ENCODE data around the gene CACNA1C.

CACNA1C gene

DNA sequence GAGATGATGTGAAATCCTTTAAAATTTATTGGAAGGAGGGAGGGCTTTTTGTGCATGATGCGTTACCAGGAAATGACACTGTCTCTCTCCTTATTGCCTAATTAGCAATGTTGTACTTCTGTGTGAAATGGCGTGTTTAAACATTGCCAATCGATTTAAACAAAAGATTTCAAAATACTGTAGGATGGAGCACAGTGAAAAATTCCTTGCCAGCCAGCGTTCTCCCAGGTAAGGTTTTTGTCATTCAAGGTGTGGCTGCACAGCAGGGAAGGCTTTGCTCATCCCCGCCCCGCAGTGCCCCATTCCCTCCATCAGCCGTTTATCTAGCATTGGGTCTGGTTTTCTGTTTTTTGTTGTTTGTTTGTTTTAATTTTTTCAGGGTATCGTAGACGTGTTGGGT, 137.3 kb downstream of the CACNA1C start:
- no peak overlapping the region for H3K27ac ChIP-seq
- no peak for DNase-seq (ENCODE audit: low read depth, low spot score)

DNA sequence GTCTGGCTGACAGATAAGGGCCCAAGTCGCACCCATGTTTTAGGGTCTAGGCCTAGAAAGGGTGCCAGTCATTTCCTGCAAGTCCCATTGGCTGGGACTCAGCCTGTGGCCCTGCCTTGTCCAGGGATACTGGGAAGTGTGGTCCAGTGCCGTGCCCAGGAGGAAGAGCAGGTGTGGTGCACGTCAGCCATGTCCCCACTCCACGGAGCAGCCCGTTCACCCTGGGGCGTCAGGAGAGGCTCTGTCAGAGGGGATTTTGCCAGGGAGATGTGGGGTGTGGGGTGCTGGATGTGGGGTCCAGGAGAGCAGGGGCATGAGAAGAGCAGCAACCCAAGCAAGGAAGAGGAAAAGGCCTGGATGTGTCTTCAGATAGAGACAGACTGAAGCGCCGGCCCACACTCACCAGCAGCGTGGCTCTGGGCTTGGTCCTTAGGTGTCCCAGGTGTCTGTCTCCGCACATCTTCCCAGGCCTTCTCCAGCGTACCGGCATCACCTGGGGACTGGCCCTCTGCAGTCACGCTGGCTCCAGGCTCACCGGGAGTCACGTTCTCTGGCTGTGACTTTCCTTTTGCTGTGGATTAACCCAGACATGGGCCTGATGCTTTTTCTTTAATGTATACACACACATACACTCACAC, 138.2 kb downstream of the CACNA1C start:
- no peak for DNase-seq (ENCODE audit: low read depth, low spot score)
- no peak overlapping the region for H3K27ac ChIP-seq

DNA sequence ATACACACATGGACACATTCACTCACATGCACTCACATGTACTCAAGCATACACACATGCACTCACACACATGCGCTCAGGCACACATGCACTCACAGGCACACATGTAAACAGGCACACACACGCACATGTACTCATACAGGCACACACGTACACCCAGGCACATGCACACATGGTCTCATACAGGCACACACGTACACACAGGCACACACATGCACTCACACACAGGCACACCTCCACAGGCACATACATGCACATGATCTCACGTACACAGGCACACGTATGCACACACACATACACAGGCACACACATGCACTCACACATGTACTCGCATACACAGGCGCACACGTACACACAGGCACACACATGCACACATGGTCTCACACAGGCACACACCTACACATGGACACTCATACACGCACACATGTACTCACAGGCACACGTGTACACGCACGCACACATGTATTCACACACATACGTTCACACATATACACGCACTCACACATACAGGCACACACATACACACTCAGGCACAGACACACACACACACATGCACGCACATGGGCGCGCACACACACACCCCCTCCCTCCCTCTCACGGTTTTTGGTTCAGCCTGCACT, 138.9 kb downstream of the CACNA1C start:
- H3K27ac ChIP-seq = no peak overlapping the region
- DNase-seq (ENCODE audit: low read depth, low spot score) = no peak

DNA sequence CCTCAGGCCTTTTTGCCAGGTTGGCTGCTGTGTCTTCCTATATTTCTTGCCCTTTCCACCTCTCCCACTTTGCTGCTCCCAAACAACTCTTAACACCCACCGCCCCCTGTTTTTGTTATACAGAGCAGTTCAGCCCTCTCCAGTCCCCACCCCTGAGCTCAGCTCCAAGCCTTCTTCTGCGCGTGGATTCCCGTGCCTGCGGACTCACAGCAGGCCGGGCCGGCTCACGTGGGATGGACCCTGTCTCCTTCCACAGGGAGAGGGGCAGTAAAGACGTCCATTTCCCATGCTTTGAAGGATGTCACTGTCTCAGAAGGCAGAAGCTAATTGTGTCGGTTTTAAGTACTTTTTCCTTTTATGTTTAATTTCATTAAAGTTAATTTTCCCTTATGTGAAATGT, 139.4 kb downstream of the CACNA1C start:
- no peak overlapping the region for H3K27ac ChIP-seq
- DNase-seq (ENCODE audit: low read depth, low spot score) = no peak

DNA sequence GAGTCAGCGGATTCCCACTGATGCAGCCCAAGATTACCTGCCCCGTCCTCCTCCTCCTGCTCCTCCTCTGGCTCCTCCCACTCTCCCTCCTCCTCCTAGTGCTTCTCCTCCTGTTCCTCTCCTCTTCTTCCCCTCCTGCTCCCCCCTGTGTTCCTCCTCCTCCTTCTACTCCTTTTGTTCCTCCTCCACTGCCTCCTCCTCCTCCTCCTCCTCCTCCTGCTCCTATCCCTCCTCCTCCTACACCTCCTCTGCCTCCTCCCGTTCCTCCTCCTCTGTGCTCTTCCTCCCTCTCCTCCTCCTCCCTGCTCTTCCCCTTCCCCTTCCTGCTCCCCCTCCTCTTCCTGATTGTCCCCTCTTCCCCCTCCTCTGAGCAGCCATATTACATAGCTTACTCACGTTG, 141.3 kb downstream of the CACNA1C start:
- H3K27ac ChIP-seq = no peak overlapping the region
- no peak for DNase-seq (ENCODE audit: low read depth, low spot score)

DNA sequence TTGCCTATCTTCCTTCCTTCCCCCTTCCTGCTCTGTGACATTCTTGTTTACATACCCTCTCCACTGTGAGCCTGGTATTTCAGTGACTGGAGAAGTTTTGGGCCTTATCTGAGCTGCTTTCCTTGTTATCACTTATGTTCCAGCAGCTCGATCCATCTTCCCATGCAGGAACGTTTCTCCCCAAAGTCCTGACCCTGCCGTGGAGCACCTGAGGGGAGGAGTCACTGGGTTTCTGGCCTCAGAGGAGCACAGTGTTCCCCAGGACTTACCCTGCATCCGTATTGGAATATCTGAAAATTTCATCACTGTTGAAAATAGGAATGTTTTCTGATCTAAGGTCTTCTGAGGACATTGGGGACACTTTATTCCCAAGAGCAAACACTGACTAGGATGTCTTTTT, 141.8 kb downstream of the CACNA1C start:
- no peak overlapping the region for H3K27ac ChIP-seq
- DNase-seq (ENCODE audit: low read depth, low spot score) = no peak

DNA sequence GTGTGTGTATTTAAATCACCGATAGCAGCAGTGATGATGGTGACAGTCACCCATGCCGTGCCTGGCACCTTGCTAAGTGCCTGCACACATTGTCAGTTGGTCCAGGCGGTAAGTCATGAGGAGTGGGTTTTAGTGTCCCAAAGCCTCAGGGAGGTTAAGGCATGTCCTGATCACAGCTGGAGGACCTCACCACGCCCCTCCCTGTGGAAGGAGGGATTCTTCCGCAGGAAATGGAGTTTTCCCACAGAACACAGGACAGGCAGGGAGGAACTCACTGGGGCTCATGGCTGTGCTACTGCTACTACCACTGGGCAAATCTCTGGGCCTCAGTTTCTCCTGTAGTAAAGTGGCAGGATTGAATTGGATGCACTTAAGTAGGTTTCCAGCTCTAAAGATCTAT, 142.3 kb downstream of the CACNA1C start:
- no peak for DNase-seq (ENCODE audit: low read depth, low spot score)
- no peak overlapping the region for H3K27ac ChIP-seq

DNA sequence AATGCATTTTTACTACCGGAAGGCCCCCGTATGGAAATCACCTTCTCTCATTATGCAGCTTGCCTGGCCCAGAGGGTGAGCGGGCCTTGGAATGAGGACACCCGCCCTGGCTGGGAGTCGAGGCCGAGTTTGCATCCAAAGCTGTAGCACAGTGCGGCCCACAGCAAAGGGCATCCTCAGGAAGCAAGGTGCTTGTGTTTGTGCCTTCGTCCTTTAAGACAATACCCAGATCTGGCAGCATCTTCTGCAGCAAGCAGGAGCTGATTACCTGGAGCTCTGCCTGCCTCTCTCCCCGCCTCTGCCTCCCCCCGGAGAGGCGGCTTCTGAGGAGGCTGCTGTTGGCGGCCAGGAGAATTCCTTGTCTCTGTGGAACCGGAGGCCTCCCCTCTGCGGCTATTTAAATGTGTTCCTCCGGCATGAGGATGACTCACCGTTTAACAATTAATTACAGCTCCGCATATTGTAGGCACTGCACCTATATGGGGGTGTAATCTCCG, 145.3 kb downstream of the CACNA1C start:
- DNase-seq (ENCODE audit: low read depth, low spot score) = no peak
- H3K27ac ChIP-seq = no peak overlapping the region

DNA sequence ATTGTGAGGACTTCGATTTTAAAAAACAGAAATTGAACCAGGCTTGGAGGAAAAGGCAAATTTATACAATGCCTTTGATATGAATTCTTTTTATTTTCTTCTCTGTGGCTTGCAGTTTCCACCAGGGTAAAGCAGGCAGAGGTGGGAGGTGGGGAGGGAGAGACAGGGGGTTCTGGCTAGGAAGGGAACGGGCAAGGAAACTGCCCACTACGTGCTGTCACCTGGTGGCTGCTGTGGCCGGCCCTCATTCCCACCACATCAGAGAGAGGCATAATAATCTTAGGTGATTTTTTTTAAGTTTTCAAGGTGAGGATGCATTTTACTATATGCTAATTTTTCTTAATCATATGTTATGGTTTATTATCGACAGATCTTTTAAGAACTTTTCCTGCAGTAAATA, 145.8 kb downstream of the CACNA1C start:
- DNase-seq (ENCODE audit: low read depth, low spot score) = no peak
- H3K27ac ChIP-seq = no peak overlapping the region

DNA sequence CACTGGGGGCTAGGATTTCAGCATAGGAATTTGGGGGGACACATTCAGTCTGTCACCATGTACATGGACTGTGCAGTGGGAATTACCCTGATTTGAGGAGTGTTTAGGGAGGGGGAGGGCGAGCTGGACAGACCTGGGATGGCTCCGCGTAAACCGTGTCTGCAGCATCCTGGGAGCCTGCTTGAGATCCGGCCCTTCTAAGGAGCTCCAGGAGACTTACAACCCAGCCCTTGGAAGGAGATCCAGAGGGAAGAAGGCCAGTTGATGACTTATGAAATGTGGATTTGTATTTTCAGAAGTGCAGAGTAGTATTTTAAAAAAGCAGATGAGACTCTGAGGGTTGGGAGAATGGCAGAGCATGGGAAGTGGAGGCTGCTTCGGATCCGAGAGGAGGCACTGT, 153.2 kb downstream of the CACNA1C start:
- H3K27ac ChIP-seq = no peak overlapping the region
- DNase-seq (ENCODE audit: low read depth, low spot score) = no peak

DNA sequence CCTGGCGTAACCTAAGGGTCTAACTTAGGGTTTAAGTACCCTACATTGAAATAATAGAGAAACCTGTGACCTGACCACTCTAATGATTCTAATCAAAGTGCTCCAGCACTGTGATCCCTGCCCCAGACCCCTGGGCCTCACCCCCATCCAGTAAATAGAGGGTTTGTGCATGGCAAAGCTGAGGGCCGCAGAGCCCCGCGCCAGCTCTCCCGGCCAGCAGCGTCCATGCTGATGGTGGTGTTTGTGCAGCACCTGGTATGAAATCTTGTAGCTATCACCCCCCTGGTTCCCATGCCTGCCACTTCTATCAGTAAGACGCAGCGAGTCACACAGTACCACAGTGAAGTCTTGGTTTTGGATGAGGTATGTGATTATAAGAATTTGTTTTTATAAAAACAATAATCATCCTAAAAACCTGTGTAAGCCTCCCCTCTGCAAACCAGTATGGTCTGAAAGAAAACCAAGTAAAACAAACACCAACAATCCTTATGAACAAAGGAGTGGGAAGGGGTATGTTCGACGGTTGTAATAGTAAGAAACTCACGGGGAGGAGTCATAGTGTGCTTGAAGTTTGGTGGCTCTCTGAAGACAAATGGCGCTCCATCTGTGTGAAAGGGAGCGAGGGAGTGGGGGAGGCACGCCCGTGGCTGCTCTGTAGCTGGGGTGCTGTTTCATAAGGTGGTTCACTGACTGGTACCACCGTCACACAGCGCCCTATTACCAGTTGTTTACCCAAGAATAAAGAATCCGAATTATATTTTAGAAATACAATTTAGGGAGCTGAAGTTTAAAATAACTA, 156.2 kb downstream of the CACNA1C start:
- no peak for DNase-seq (ENCODE audit: low read depth, low spot score)
- H3K27ac ChIP-seq = no peak overlapping the region

DNA sequence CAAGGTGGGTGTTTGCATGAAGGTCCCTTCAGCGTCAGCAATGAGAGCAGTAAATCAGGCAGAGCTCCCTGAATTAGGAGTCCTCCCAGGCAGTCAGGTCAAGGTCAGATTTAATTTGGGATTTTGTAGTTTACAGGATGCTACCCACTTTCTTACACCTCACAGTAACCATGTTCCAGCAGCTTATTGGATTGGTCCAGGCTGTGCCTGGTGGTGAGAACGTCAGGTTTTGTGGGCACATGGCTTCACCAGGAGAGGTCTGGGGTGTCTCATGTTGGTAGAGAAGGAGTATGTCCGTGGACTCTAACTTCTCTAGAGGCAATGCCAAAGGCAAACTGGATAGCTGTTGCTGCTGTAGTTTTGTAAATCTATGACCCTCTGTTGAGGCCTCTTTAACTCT, 158.3 kb downstream of the CACNA1C start:
- H3K27ac ChIP-seq = no peak overlapping the region
- no peak for DNase-seq (ENCODE audit: low read depth, low spot score)

DNA sequence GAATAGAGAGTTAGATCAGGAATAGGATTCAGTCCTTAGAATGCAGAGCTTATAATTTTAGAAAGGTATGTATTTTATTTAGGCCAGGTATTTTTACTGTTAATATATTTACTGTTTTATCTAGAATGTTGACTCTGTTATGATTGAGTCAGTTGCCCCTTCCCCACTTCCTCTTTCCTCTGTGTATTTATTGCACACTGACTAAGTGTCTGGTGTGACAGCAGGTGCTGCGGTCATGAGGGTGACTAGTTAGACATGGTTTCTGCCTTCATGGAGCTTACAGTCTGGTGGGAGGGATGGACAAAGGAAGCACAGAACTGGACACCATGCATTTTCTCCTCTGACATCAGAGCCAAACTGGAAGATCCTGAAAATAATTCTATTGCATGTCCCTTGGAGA, 159.8 kb downstream of the CACNA1C start:
- H3K27ac ChIP-seq = no peak overlapping the region
- DNase-seq (ENCODE audit: low read depth, low spot score) = no peak

DNA sequence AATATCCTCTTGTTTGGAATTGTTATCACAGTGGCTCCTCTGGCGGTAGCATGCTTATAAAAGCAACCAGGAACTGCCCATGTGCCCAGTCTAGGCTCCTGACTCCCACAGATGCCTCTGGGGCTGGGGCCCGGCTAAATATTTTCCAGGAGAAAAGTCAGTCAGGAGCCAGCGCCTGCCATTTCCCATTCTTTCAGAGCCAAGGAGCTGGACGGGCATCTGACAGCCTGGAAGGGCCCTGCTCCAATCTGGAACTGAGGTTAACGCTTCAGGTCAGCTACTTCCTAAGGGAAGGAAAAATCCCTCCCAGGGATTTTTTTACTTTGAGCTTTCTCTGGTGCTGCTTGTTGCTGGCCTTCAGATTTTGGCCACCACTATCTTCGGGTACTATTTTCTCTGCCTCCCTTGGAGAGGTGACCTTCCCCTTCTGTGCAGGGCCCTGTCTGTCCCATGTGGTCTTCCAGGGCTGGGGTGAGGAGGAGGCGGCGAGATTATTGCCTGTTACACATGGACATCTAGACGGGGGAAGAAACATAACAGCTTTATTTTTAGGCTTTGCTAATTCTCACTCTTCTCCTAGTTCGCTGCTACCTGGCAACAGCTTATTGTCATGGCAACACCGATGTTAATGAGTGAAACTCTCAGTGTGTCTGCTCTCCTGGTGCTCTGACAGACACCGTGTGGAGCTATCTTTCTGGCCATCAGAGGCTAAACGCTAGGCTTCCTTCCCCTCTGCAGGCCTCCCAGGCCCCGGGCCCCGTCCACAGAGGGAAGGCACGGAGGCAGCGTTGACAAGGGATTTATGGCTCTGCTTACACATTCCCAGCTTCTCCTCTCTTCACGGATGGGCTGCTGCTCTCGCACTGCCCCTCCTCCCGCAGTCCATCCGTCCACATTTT, 160.4 kb downstream of the CACNA1C start:
- DNase-seq (ENCODE audit: low read depth, low spot score) = no peak
- H3K27ac ChIP-seq = no peak overlapping the region

DNA sequence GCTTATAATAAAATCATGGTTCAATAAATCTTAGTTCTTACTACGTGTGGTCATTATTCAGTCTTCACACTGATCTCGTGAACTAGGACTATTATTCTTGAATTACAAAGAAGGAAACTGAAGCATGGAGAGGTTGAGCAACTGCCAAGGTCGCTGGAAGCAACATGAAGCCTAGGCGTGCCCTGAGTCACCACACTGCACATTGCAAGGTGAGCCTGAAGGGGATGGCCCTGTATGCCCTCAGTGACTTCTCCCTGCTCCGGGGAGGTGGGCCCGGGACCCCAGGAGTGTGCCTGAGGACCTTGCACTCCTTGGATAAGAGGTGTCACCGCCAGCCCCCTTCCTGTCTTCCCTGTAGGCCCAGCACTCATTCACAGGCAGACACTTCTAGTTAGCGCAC, 161.6 kb downstream of the CACNA1C start:
- no peak overlapping the region for H3K27ac ChIP-seq
- no peak for DNase-seq (ENCODE audit: low read depth, low spot score)

DNA sequence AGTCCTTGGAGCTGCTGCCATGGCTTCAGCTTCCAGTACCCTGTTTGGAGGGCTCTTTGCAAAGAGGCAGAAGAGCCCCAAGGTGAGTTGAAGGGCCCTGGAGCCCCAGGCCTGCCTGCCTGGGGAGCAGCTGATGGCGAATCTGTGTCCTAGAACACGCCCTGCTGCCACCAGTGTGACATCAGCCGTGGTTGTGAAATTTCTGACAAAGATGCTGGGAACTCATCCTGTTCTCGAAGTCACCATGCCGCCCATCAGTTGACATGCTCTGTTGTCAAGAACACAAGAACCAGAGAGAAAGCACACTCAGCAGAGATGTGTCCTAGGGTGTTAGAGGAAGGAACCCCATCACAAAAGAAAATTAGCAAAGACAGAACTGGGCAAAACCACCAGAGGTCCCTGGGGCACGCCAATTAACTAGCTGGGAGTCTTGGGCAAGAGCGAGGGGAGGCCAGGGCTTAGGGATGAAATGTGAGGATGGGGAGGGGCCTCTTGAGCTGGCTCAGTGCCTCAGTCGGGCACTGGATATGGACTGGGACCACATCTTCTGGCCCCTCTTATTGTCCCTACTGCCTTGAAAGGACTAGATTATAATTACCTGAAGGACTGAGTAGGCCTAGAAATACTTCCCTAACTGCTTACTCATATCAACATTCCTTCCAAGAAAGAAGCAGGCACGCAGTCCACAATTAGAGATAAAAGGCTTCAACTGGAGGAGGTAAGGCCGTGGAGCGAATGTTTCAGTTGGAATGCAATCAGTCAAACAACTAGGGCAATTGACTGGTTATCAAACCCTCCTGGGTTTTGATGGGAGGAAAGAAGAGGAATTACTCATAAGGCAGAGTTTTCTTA, 163.1 kb downstream of the CACNA1C start:
- no peak for DNase-seq (ENCODE audit: low read depth, low spot score)
- H3K27ac ChIP-seq = no peak overlapping the region

DNA sequence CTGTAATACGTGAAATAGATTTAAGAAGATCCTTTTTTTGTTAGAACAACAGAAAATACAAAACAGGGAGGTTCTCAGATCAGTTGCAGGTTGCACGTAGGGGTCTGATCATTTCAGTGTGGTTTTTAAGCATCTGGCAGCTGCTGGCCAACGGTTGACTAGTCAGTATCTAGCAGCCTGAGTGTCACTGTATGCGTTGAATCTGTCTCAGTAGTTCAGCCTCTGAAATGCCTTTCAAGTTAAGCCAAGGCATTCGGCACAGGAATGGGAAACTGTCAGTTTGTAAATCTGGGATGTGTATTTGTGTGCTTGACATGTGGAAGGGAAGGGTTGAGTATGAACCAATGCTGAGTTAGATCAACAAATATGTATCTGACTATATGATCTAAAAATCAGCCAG, 165.9 kb downstream of the CACNA1C start:
- H3K27ac ChIP-seq = no peak overlapping the region
- no peak for DNase-seq (ENCODE audit: low read depth, low spot score)

DNA sequence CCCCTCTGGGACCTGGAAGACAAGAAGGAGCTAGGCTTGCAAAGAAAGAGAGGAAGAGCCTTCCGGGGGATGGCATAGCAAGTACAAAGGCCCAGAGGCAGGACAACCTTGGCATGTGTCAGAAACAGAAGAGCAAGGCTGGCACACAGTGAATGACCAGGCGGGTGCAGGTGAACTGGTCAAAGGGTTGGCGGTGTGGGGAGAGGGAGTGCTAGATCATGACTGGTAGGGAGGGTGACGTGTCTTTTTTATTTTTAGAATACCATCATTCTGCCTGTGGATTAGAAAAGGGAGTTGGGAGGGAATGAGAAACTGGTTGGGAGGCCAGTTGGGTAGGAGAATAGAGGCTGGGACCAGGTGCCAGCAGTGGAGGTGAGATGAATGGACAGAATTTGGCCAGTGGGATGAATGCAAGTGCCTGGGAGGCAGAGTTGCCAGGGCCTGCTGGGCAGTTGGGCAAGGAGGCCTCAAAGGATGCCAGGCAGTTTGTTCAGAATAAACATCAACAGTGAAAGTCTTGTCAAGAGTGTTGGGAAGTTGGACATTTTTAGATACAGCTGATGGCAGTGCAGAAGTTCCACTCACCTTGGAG, 168.3 kb downstream of the CACNA1C start:
- no peak overlapping the region for H3K27ac ChIP-seq
- DNase-seq (ENCODE audit: low read depth, low spot score) = no peak

DNA sequence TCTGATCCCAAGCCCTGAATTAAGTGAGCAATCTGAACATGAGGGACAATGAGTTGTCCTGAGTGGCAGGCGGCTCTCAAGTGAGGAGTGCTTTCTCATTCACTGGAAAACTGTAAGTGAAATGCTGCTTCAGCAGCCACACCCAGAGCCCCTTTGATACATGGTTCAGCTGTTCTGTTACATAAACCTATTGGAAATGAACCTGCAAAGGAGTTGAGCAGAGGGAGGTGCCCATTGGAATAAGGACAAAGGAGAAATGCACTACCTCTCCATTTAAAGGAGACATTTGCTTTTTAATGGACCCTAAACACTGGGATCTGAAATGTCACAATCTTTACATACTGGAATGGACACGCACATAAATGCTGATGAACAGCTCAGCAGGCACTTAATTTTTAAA, 169.9 kb downstream of the CACNA1C start:
- no peak overlapping the region for H3K27ac ChIP-seq
- no peak for DNase-seq (ENCODE audit: low read depth, low spot score)
